22Rv1 (cell line): ENCODE measurements around the gene SPON2.

ENCODE experiments used
- CTCF ChIP-seq: fragments of 450-650 bp; IDR thresholded peaks from 2 replicates; pipeline ENCODE4 v1.5.1; 2017; ENCODE audit warnings: mild to moderate bottlenecking
- ZFX ChIP-seq: fragments of 450-650 bp; IDR thresholded peaks from 2 replicates; pipeline ENCODE4 v1.6.1; 2017; ENCODE audit warnings: antibody characterized with exemption, borderline replicate concordance

GRCh38 chr4:1217366-1217765 lies 45.0 kb upstream of the SPON2 start:
- TF ChIP-seq CTCF (no peak), ZFX (no peak)
